ENCODE measurements around the gene LYRM4. TPM values are rescaled to one million over a fixed set of nuclear protein-coding genes. Genes with fewer than 3 reads are reported as not detected.

Gene LYRM4
- total and polyA plus RNA-seq, 2 experiments from 2014 or later: 51.0 to 62.0 TPM

DNA sequence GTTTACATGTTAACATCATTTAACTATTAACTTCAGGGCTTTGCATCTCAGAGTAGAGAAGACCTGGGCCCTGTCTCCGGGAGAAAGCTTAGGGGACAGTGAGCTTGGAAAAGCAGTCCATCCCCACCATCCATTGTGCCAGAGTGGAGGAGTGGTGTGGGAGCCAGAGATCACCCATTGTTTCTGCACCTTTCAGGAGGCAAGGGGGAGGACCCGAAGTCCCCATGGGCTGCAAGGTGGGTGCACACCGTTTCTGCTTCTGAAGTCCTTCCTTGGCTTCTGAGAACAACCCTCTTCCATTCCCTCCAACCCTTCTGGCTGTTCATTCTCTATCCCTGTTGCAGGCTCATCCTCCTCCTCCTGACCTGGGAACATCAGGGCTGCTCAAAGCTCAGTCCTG, 179.6 kb downstream of the LYRM4 start:
- Histone ChIP-seq H2AFZ (no peak overlapping the region), H3K4me3 (no peak overlapping the region), H3K27ac (ENCODE audit: low read depth) (no peak overlapping the region), H3K27me3 (ENCODE audit: insufficient read depth) (peaks cover 50% of the 10 kb centered on the region), H4K20me1 (replicated peaks; ENCODE audit: insufficient read depth) (no peaks in the 10 kb centered on the region; the same call in 1 of the 2 replicates), H3K79me2 (replicated peaks; ENCODE audit: insufficient read depth) (no peaks in the 10 kb centered on the region), H3K36me3 (ENCODE audit: insufficient read depth) (no peaks in the 10 kb centered on the region), H3K4me1 (ENCODE audit: insufficient read depth) (no peaks in the 10 kb centered on the region), H3K9me2 (ENCODE audit: insufficient read depth) (no peaks in the 10 kb centered on the region), H3K4me2 (no peak overlapping the region), H3F3A (replicated peaks; ENCODE audit: low read depth) (no peaks in the 10 kb centered on the region)
- H3K36me3 Mint-ChIP-seq (ENCODE audit: low read depth): no peaks in the 10 kb centered on the region; the same call in 2 of the 3 replicates
- no peak for DNase-seq (ENCODE audit: low spot score)
- H3K27me3 Mint-ChIP-seq (ENCODE audit: insufficient read depth, low read depth, poor library complexity): peaks cover 34% of the 10 kb centered on the region
- TF ChIP-seq POLR2AphosphoS5 (IDR thresholded peaks at IDR 0.05; ENCODE audit: low read depth): no peak
- no peak for TF ChIP-seq CREB1 (CRISPR knock-in tag; IDR thresholded peaks at IDR 0.05; ENCODE audit: low read depth)
- TF ChIP-seq NANOG (IDR thresholded peaks at IDR 0.05; ENCODE audit: borderline replicate concordance): no peak
- TF ChIP-seq, protein P1, sequence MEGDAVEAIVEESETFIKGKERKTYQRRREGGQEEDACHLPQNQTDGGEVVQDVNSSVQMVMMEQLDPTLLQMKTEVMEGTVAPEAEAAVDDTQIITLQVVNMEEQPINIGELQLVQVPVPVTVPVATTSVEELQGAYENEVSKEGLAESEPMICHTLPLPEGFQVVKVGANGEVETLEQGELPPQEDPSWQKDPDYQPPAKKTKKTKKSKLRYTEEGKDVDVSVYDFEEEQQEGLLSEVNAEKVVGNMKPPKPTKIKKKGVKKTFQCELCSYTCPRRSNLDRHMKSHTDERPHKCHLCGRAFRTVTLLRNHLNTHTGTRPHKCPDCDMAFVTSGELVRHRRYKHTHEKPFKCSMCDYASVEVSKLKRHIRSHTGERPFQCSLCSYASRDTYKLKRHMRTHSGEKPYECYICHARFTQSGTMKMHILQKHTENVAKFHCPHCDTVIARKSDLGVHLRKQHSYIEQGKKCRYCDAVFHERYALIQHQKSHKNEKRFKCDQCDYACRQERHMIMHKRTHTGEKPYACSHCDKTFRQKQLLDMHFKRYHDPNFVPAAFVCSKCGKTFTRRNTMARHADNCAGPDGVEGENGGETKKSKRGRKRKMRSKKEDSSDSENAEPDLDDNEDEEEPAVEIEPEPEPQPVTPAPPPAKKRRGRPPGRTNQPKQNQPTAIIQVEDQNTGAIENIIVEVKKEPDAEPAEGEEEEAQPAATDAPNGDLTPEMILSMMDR (conservative IDR thresholded peaks at IDR 0.05; ENCODE audit: low read depth in 2 of 2): no peak
- TF ChIP-seq, protein P2, sequence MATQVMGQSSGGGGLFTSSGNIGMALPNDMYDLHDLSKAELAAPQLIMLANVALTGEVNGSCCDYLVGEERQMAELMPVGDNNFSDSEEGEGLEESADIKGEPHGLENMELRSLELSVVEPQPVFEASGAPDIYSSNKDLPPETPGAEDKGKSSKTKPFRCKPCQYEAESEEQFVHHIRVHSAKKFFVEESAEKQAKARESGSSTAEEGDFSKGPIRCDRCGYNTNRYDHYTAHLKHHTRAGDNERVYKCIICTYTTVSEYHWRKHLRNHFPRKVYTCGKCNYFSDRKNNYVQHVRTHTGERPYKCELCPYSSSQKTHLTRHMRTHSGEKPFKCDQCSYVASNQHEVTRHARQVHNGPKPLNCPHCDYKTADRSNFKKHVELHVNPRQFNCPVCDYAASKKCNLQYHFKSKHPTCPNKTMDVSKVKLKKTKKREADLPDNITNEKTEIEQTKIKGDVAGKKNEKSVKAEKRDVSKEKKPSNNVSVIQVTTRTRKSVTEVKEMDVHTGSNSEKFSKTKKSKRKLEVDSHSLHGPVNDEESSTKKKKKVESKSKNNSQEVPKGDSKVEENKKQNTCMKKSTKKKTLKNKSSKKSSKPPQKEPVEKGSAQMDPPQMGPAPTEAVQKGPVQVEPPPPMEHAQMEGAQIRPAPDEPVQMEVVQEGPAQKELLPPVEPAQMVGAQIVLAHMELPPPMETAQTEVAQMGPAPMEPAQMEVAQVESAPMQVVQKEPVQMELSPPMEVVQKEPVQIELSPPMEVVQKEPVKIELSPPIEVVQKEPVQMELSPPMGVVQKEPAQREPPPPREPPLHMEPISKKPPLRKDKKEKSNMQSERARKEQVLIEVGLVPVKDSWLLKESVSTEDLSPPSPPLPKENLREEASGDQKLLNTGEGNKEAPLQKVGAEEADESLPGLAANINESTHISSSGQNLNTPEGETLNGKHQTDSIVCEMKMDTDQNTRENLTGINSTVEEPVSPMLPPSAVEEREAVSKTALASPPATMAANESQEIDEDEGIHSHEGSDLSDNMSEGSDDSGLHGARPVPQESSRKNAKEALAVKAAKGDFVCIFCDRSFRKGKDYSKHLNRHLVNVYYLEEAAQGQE (IDR thresholded peaks at IDR 0.05; ENCODE audit: unreplicated experiment): no peak
- no peak for TF ChIP-seq EZH2phosphoT487 (IDR thresholded peaks at IDR 0.05; ENCODE audit: unreplicated experiment)
- TF ChIP-seq, protein P3, sequence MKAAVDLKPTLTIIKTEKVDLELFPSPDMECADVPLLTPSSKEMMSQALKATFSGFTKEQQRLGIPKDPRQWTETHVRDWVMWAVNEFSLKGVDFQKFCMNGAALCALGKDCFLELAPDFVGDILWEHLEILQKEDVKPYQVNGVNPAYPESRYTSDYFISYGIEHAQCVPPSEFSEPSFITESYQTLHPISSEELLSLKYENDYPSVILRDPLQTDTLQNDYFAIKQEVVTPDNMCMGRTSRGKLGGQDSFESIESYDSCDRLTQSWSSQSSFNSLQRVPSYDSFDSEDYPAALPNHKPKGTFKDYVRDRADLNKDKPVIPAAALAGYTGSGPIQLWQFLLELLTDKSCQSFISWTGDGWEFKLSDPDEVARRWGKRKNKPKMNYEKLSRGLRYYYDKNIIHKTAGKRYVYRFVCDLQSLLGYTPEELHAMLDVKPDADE (IDR thresholded peaks at IDR 0.05): no peak
- no peak for TF ChIP-seq ZNF114 (CRISPR knock-in tag; IDR thresholded peaks at IDR 0.05)
- no peak for TF ChIP-seq STAT1 (IDR thresholded peaks at IDR 0.05; ENCODE audit: unreplicated experiment)
- TF ChIP-seq EZH2 (IDR thresholded peaks at IDR 0.05; ENCODE audit: low read depth, unreplicated experiment): no peak
- TF ChIP-seq, protein P4, sequence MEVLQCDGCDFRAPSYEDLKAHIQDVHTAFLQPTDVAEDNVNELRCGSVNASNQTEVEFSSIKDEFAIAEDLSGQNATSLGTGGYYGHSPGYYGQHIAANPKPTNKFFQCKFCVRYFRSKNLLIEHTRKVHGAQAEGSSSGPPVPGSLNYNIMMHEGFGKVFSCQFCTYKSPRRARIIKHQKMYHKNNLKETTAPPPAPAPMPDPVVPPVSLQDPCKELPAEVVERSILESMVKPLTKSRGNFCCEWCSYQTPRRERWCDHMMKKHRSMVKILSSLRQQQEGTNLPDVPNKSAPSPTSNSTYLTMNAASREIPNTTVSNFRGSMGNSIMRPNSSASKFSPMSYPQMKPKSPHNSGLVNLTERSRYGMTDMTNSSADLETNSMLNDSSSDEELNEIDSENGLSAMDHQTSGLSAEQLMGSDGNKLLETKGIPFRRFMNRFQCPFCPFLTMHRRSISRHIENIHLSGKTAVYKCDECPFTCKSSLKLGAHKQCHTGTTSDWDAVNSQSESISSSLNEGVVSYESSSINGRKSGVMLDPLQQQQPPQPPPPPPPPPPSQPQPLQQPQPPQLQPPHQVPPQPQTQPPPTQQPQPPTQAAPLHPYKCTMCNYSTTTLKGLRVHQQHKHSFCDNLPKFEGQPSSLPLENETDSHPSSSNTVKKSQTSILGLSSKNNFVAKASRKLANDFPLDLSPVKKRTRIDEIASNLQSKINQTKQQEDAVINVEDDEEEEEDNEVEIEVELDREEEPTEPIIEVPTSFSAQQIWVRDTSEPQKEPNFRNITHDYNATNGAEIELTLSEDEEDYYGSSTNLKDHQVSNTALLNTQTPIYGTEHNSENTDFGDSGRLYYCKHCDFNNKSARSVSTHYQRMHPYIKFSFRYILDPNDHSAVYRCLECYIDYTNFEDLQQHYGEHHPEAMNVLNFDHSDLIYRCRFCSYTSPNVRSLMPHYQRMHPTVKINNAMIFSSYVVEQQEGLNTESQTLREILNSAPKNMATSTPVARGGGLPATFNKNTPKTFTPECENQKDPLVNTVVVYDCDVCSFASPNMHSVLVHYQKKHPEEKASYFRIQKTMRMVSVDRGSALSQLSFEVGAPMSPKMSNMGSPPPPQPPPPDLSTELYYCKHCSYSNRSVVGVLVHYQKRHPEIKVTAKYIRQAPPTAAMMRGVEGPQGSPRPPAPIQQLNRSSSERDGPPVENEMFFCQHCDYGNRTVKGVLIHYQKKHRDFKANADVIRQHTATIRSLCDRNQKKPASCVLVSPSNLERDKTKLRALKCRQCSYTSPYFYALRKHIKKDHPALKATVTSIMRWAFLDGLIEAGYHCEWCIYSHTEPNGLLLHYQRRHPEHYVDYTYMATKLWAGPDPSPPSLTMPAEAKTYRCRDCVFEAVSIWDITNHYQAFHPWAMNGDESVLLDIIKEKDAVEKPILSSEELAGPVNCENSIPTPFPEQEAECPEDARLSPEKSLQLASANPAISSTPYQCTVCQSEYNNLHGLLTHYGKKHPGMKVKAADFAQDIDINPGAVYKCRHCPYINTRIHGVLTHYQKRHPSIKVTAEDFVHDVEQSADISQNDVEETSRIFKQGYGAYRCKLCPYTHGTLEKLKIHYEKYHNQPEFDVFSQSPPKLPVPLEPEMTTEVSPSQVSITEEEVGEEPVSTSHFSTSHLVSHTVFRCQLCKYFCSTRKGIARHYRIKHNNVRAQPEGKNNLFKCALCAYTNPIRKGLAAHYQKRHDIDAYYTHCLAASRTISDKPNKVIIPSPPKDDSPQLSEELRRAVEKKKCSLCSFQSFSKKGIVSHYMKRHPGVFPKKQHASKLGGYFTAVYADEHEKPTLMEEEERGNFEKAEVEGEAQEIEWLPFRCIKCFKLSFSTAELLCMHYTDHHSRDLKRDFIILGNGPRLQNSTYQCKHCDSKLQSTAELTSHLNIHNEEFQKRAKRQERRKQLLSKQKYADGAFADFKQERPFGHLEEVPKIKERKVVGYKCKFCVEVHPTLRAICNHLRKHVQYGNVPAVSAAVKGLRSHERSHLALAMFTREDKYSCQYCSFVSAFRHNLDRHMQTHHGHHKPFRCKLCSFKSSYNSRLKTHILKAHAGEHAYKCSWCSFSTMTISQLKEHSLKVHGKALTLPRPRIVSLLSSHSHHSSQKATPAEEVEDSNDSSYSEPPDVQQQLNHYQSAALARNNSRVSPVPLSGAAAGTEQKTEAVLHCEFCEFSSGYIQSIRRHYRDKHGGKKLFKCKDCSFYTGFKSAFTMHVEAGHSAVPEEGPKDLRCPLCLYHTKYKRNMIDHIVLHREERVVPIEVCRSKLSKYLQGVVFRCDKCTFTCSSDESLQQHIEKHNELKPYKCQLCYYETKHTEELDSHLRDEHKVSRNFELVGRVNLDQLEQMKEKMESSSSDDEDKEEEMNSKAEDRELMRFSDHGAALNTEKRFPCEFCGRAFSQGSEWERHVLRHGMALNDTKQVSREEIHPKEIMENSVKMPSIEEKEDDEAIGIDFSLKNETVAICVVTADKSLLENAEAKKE (CRISPR knock-in tag; IDR thresholded peaks at IDR 0.05): no peak
- TF ChIP-seq JUNB (IDR thresholded peaks at IDR 0.05; ENCODE audit: unreplicated experiment): no peak
- no peak for TF ChIP-seq ZNF331 (CRISPR knock-in tag; IDR thresholded peaks at IDR 0.05; ENCODE audit: low read depth)
- no peak overlapping the region for H3K4me3 Mint-ChIP-seq
- H3K9me3 Mint-ChIP-seq: peaks cover 4% of the 10 kb centered on the region; the same call in 1 of the 3 replicates
- H3K4me1 Mint-ChIP-seq: no peaks in the 10 kb centered on the region
- no peak for ATAC-seq
- H3K27ac Mint-ChIP-seq: no peak overlapping the region
